ENCODE measurements around the gene NEGR1. TPM values are rescaled to one million over a fixed set of nuclear protein-coding genes. Genes with fewer than 3 reads are reported as not detected.
A peak's percentile ranks its signal among the peaks of the same experiment; 100 is the strongest.

Gene NEGR1
- total and polyA plus RNA-seq, 11 donors, result 1.7 to 11.3 (median 6.8) TPM

GRCh38 chr1:71502006-71502405 lies 780.3 kb downstream of the NEGR1 start:
- Histone ChIP-seq H3K36me3 (no peaks in the 10 kb centered on the region), H3K27ac (no peak overlapping the region), H3K27me3 (no peaks in the 10 kb centered on the region), H3K9me3 (peaks cover 0 to 4% (median 0%) of the 10 kb centered on the region in 12 donors), H3K4me1 (no peaks in the 10 kb centered on the region), H3K4me3 (no peak overlapping the region)
- TF ChIP-seq CTCF (IDR thresholded peaks at IDR 0.05) (no peak), POLR2A (IDR thresholded peaks at IDR 0.05) (no peak)
- ATAC-seq (no peak), DNase-seq (no peak)
- WGBS, 4 donors, result 66 to 79% (median 74%) methylated on average over 6 of the region's 6 CpGs
- intact Hi-C loops (cut with DNase I), result no loop called here

- H3K36me3 ChIP-seq, result no peaks in the 10 kb centered on the region
- peaks cover 0 to 2% (median 0%) of the 10 kb centered on the region in 9 donors for H3K27me3 ChIP-seq
- no peak overlapping the region for H3K4me3 ChIP-seq
- no peaks in the 10 kb centered on the region for H3K4me1 ChIP-seq
- intact Hi-C loops (cut with DNase I), result no loop called here
- no peak for TF ChIP-seq POLR2A (IDR thresholded peaks at IDR 0.05)
- TF ChIP-seq CTCF (IDR thresholded peaks at IDR 0.05), result no peak
- no peak for DNase-seq
- H3K9me3 ChIP-seq, result no peaks in the 10 kb centered on the region
- no peak for ATAC-seq
- no peak overlapping the region for H3K27ac ChIP-seq
Measured at GRCh38 chr1:71498542-71498941, 783.8 kb downstream of the NEGR1 start.

DNA sequence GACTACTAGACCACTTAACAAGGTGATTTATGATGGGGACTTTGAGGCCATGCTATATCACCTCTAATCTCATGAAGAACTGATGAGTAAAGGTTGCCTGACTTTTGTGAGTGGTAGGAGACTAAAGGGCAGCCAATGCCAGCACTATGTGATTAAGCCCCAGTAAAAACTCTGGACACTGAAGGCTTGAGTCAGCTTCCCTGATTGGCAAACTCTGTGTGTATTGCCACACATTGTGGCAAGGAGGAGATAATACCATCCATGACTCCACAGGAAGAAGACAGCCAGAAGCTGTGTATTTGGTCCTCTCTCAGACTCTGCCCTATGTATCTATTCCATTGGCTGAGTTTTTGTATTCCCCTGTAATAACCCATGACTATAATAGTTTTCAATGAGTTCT lies 788.2 kb downstream of the NEGR1 start:
- Histone ChIP-seq H3K4me3 (no peak overlapping the region), H3K27me3 (peaks cover 0 to 2% (median 0%) of the 10 kb centered on the region in 9 donors), H3K4me1 (peaks cover 0 to 8% (median 0%) of the 10 kb centered on the region in 12 donors), H3K27ac (no peak overlapping the region), H3K9me3 (no peaks in the 10 kb centered on the region), H3K36me3 (no peaks in the 10 kb centered on the region)
- TF ChIP-seq CTCF (IDR thresholded peaks at IDR 0.05) (no peak), POLR2A (IDR thresholded peaks at IDR 0.05) (no peak)
- intact Hi-C loops (cut with DNase I), result no loop called here
- no peak for DNase-seq
- ATAC-seq, result no peak

GRCh38 chr1:71492298-71493041 lies 789.9 kb downstream of the NEGR1 start:
- ATAC-seq (no peak), DNase-seq (no peak)
- WGBS, 4 donors, result 64 to 70% (median 66%) methylated on average over 7 of the region's 7 CpGs
- peaks cover 0 to 8% (median 0%) of the 10 kb centered on the region in 12 donors for H3K4me1 ChIP-seq
- H3K4me3 ChIP-seq, result peak overlapping the region in 5 of 12 donors; percentile 1 to 42 (median 16)
- intact Hi-C loops (cut with DNase I), result no loop called here
- H3K27ac ChIP-seq, result no peak overlapping the region
- TF ChIP-seq POLR2A (IDR thresholded peaks at IDR 0.05) (no peak), CTCF (IDR thresholded peaks at IDR 0.05) (no peak)
- H3K9me3 ChIP-seq, result no peaks in the 10 kb centered on the region
- no peaks in the 10 kb centered on the region for H3K36me3 ChIP-seq
- H3K27me3 ChIP-seq, result peaks cover 0 to 2% (median 0%) of the 10 kb centered on the region in 9 donors

All from heart left ventricle (tissue), 16 donors.